ENCODE data around the gene DNAH14. TPM values are rescaled to one million over a fixed set of nuclear protein-coding genes. Genes with fewer than 3 reads are reported as not detected.

Gene DNAH14
- total and polyA plus RNA-seq, 2 of the 13 experiments (the other 11 are each of a cell fraction or from before 2014, with no cell fraction given) = 4.5 to 27.5 TPM

- no peak for TF ChIP-seq ZNF710 (CRISPR knock-in tag; IDR thresholded peaks at IDR 0.05; ENCODE audit: borderline replicate concordance)
These were observed 120.1 kb downstream of the DNAH14 start (continued) for GRCh38 chr1:225049594-225049993.

GRCh38 chr1:225063722-225064121 lies 134.2 kb downstream of the DNAH14 start:
- ChIA-PET CTCF (ENCODE audit: low intra/inter-chr PET ratio, low total read pairs) (no interaction called here), POLR2A (no interaction called here)
- H3K4me2 ChIP-seq (ENCODE audit: low read depth, low read length) = no peak overlapping the region
- WGBS (ENCODE audit: low lambda C conversion rate) = 75% methylated on average over 2 of the region's 2 CpGs
- H4K20me1 ChIP-seq (ENCODE audit: insufficient read depth, low read length) = no peaks in the 10 kb centered on the region
- ATAC-seq (no peak), FAIRE-seq (no peak), DNase-seq (ENCODE audit: low spot score) (no peak)
- intact Hi-C loops (cut with micrococcal nuclease; ENCODE audit: unreplicated experiment) = no loop called here
- H3K27me3 ChIP-seq (ENCODE audit: control insufficient read depth in 1 of 2, insufficient read depth in 2 of 2, low read length in 2 of 2) = no peaks in the 10 kb centered on the region
- H3K79me2 ChIP-seq (ENCODE audit: insufficient read depth, low read length) = no peaks in the 10 kb centered on the region
- no peaks in the 10 kb centered on the region for H3K9me3 ChIP-seq (ENCODE audit: low read length)
- no TSS peak for BruUV-seq (replicated peaks)
- H3K27ac ChIP-seq (ENCODE audit: extremely low read length, insufficient read depth, low read length) = no peak overlapping the region
- in situ Hi-C loops (cut with HindIII; ENCODE audit: extremely low pct_ligation_motif_present, low pct_unique_long_range_greater_than_20kb) = no loop called here
- no peak overlapping the region for H3K4me3 ChIP-seq (replicated peaks in 1 of 3; ENCODE audit: insufficient read depth in 1 of 3, low read depth in 2 of 3, low read length in 3 of 3)
- H2AFZ ChIP-seq (ENCODE audit: low read length) = no peak overlapping the region
- H3K4me1 ChIP-seq (ENCODE audit: insufficient read depth, low read length) = no peaks in the 10 kb centered on the region
- TF ChIP-seq USF2 (IDR thresholded peaks at IDR 0.05; ENCODE audit: low read depth, low read length) (no peak), USF2 (CRISPR knock-in tag; IDR thresholded peaks at IDR 0.05; ENCODE audit: borderline replicate concordance) (no peak), CREM (IDR thresholded peaks at IDR 0.05) (no peak), CREM (CRISPR knock-in tag; IDR thresholded peaks at IDR 0.05) (no peak), KDM2A (CRISPR knock-in tag; IDR thresholded peaks at IDR 0.05; ENCODE audit: borderline replicate concordance, low read depth) (no peak), ZNF317 (CRISPR knock-in tag; IDR thresholded peaks at IDR 0.05) (peak; percentile 93), ZNF329 (CRISPR knock-in tag; IDR thresholded peaks at IDR 0.05; ENCODE audit: low read depth) (no peak), SRSF4 (IDR thresholded peaks at IDR 0.05; ENCODE audit: low read depth, low read length, poor library complexity, severe bottlenecking) (no peak)
- no peak overlapping the region for H3K9ac ChIP-seq (ENCODE audit: insufficient read depth, low read depth, low read length)
- no peaks in the 10 kb centered on the region for H3K36me3 ChIP-seq (replicated peaks in 1 of 2; ENCODE audit: control insufficient read depth in 1 of 2, insufficient read depth in 2 of 2, low read length in 2 of 2)
